Osteocyte (in vitro differentiated cells): ENCODE measurements around the gene TMPRSS11A. TPM values are rescaled to one million over a fixed set of nuclear protein-coding genes. Genes with fewer than 3 reads are reported as not detected.

Source experiments
- DNase-seq: peaks from one replicate; pipeline ENCODE4 v3.0.0; 2021; ENCODE audit warnings: mixed read lengths; ENCODE audit not compliant: unreplicated experiment; ENCODE audit errors: extremely low spot score
- H3K27ac Mint-ChIP-seq: one replicate; pipeline ENCODE4 v1.8.0; 2021; ENCODE audit warnings: mild to moderate bottlenecking, mixed read lengths; ENCODE audit not compliant: unreplicated experiment
- H3K27me3 Mint-ChIP-seq: one replicate; pipeline ENCODE4 v1.8.0; 2021; ENCODE audit warnings: mixed read lengths; ENCODE audit not compliant: unreplicated experiment
- H3K36me3 Mint-ChIP-seq: one replicate; pipeline ENCODE4 v1.8.0; 2021; ENCODE audit warnings: mixed read lengths; ENCODE audit not compliant: unreplicated experiment
- H3K4me1 Mint-ChIP-seq: one replicate; pipeline ENCODE4 v1.8.0; 2021; ENCODE audit warnings: mixed read lengths; ENCODE audit not compliant: unreplicated experiment
- H3K4me3 Mint-ChIP-seq: one replicate; pipeline ENCODE4 v1.8.0; 2021; ENCODE audit warnings: mild to moderate bottlenecking, moderate library complexity, mixed read lengths; ENCODE audit not compliant: unreplicated experiment
- H3K9me3 Mint-ChIP-seq: one replicate; pipeline ENCODE4 v1.8.0; 2021; ENCODE audit warnings: mixed read lengths; ENCODE audit not compliant: unreplicated experiment
- total RNA-seq: library from RNA; stranded (reverse); gene quantifications from 2 replicates; pipeline ENCODE4 v1.2.1, GENCODE V29; 2021
- TF ChIP-seq, protein P1 (sequence below): fragments of 200-600 bp; sonication (generic); IDR thresholded peaks from 2 replicates; pipeline ENCODE4 v1.5.0; 2021; ENCODE audit warnings: antibody characterized with exemption, mild to moderate bottlenecking, moderate library complexity

The TMPRSS11A gene
- total RNA-seq, 1 donor from 2014 or later = not detected

DNA sequence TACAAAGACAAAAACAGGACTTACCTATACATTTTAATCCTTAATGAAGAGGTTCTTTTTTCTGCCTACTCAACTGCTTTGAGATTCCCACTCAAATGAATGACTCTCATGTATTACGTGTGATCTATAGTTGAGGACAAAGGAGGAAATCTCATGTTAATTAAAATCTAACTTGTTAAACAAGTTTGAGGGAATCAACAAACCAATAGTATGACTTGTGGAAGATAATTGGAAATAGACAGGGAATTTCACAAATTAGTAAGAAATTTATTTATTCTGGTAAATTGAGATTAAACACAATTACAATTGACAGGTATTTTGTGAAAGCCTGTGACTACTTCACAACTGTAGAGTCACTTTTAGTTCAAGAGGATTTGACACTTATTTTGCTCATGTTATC lies 79.4 kb downstream of the TMPRSS11A start, which contains the start of gene TMPRSS11D:
TSS of gene TMPRSS11D (minus strand) at position 101 of the 400 bp plus-strand sequence. CDS start at position 32, 69 bp downstream.
- Mint-ChIP-seq H3K27ac (no peak within 1 kb of the TSS), H3K4me3 (no peak within 1 kb of the TSS), H3K36me3 (no peaks in the 10 kb centered on the region), H3K9me3 (no peaks in the 10 kb centered on the region), H3K4me1 (peaks cover 8% of the 10 kb centered on the region), H3K27me3 (no peaks in the 10 kb centered on the region)
- TF ChIP-seq, protein P1, sequence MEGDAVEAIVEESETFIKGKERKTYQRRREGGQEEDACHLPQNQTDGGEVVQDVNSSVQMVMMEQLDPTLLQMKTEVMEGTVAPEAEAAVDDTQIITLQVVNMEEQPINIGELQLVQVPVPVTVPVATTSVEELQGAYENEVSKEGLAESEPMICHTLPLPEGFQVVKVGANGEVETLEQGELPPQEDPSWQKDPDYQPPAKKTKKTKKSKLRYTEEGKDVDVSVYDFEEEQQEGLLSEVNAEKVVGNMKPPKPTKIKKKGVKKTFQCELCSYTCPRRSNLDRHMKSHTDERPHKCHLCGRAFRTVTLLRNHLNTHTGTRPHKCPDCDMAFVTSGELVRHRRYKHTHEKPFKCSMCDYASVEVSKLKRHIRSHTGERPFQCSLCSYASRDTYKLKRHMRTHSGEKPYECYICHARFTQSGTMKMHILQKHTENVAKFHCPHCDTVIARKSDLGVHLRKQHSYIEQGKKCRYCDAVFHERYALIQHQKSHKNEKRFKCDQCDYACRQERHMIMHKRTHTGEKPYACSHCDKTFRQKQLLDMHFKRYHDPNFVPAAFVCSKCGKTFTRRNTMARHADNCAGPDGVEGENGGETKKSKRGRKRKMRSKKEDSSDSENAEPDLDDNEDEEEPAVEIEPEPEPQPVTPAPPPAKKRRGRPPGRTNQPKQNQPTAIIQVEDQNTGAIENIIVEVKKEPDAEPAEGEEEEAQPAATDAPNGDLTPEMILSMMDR = no peak
- no peak for DNase-seq

DNA sequence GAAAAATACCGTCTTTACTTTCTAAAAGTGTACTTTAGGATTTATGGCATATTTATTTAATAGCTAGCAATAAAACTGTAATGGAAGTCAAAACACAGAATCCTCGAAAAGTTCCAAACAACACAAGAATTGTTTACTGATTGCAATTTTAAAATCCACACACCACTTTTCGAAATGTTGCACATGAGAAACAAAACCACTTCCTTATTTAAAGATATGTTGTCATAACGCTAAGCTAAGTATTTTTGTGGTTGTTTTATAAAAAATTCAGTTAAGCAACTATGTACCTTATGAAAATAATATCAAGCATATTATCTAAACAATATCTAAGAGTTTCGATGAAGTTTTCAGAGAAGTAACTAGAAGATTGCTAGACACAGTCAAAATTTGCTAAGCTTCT lies 79.8 kb downstream of the TMPRSS11A start:
- no peak overlapping the region for H3K4me3 Mint-ChIP-seq
- no peak overlapping the region for H3K27ac Mint-ChIP-seq
- no peaks in the 10 kb centered on the region for H3K27me3 Mint-ChIP-seq
- TF ChIP-seq, protein P1 = no peak
- no peaks in the 10 kb centered on the region for H3K9me3 Mint-ChIP-seq
- H3K36me3 Mint-ChIP-seq = no peaks in the 10 kb centered on the region
- peaks cover 8% of the 10 kb centered on the region for H3K4me1 Mint-ChIP-seq
- DNase-seq = no peak

DNA sequence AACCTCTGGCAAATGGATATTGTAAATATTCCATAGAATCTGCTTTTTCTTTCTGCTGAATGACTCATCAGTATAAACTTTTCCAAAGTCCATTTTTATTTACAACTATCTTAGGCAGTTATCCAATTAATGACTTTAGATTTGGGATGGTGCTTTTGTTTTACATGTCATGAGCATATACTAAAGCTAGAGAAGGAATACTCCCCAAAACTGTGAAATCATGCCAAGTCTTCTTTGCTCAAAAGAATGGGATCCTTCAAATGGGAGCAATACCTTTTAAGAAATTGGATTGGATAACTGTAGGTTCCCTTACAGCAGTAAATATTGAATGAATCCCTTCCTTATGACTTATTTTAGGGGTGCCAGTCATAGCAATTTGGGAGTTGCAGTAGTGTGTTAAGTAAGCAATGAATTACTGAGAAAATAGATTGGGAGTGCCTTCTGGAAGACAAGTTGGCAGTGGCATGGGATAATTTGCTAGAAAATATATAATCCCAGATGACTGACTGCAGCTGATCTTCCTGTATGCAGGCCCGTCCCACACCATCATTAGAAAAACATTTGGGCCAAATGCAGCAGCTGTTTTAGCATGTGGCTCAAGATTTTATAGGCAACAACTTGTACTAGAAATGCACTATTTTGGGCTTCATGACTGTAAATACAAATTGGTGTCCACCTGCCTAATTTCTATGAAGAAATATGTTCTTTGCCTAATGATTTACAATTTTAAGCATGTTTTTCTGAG lies 82.3 kb downstream of the TMPRSS11A start:
- Mint-ChIP-seq H3K4me1 (peaks cover 5% of the 10 kb centered on the region), H3K4me3 (no peak overlapping the region), H3K27me3 (peaks cover 3% of the 10 kb centered on the region), H3K9me3 (no peaks in the 10 kb centered on the region), H3K27ac (no peak overlapping the region), H3K36me3 (no peaks in the 10 kb centered on the region)
- TF ChIP-seq, protein P1 = no peak
- no peak for DNase-seq

DNA sequence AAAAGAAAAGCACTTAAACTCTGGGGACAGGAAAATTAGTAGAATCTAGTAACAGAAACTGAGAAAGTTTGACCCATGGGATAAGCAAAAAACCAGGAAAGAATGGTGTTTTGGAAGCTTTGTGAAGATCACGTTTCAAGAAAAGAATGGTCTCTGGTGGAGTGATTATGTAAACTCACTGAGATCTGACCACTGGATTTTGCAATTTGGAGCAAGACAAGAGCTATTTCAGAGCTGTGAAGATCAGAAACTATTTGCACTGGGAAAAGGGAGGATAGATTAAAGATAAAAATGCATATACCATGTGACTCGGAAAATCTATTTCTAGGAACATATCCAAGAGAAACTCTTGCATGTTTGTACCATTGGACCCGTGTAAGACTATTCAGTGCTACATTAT lies 83.8 kb downstream of the TMPRSS11A start:
- DNase-seq = no peak
- Mint-ChIP-seq H3K9me3 (no peaks in the 10 kb centered on the region), H3K4me1 (no peaks in the 10 kb centered on the region)

DNA sequence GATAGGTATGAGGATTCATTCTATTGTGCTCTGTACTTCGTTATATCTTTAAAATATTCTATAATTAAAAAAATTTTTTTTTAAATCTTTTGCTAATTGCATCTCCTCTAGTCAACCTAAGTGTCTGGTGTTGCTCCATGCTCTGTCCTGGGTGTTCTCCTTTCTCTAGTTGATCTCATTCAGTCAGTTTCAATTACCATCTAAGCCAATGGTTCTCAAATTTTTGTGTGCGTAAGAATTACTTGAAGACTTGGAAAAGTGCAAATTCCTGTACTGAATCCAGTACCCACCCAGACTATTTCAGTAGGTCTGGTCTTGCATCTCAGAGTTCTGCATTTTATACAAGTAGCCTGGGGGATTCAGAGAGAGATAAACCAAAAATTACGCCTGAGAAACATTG lies 86.2 kb downstream of the TMPRSS11A start:
- TF ChIP-seq, protein P1 = no peak
- DNase-seq = no peak
- Mint-ChIP-seq H3K27ac (no peak overlapping the region), H3K4me3 (no peak overlapping the region), H3K36me3 (no peaks in the 10 kb centered on the region), H3K9me3 (no peaks in the 10 kb centered on the region), H3K4me1 (no peaks in the 10 kb centered on the region), H3K27me3 (peaks cover 24% of the 10 kb centered on the region)

More for the DNA sequence above, 83.8 kb downstream of the TMPRSS11A start:
- peaks cover 12% of the 10 kb centered on the region for H3K27me3 Mint-ChIP-seq
- no peak overlapping the region for H3K4me3 Mint-ChIP-seq
- TF ChIP-seq, protein P1 = no peak
- no peak overlapping the region for H3K27ac Mint-ChIP-seq
- H3K36me3 Mint-ChIP-seq = no peaks in the 10 kb centered on the region
